K562 (cell line): ENCODE data around the gene PSMA6. TPM values are rescaled to one million over a fixed set of nuclear protein-coding genes. Genes with fewer than 3 reads are reported as not detected.

Experiments used
- ATAC-seq: fragments of 200-7000 bp; cut with Tn5 transposase; 3 replicates; pipeline ENCODE4 v1.9.1; 2020; ENCODE audit warnings: moderate library complexity
- BruUV-seq: library from RNA; stranded (reverse); fragments of 400-500 nt; replicated peaks from 2 replicates; lab custom pipeline; 2021; lab: Mats Ljungman, UMichigan
- CTCF ChIA-PET: fragments of 300-600 bp; formaldehyde crosslinking; extraction: SDS; loops from one replicate; lab custom pipeline; 2021; ENCODE audit warnings: low intra/inter-chr PET ratio; lab: Yijun Ruan, JAX
- POLR2A ChIA-PET: fragments of 300-600, 350-650 bp; sonication (Branson Sonifier 250); formaldehyde crosslinking; extraction: SDS; loops from one replicate; lab custom pipeline; 2021; ENCODE audit warnings: antibody characterized with exemption, inconsistent platforms; lab: Yijun Ruan, JAX
- DNase-seq, 4 experiments: peaks; one replicate each; pipeline versions ENCODE4 v3.0.0 to v3.0.0-alpha.2; 2011 to 2018; ENCODE audit warnings: low spot score in 3 of 4, mixed read lengths in 3 of 4; ENCODE audit errors: extremely low read depth in 1 of 4
- FAIRE-seq: peaks from 2 replicates; lab custom pipeline; 2011; peaks lifted over from hg19 to GRCh38; lab: Jason Lieb, UNC
- H2AFZ ChIP-seq: 2 replicates; pipeline ENCODE4 v1.6.0; 2011; ENCODE audit warnings: low read depth, low read length, control low read depth, inconsistent platforms
- H3K27ac ChIP-seq: fragments of 200-600 bp; 3 replicates; pipeline ENCODE4 v1.8.0; 2011; ENCODE audit warnings: low read depth, mild to moderate bottlenecking, control low read depth, inconsistent platforms, low read length, moderate library complexity, mixed read lengths; ENCODE audit errors: extremely low read depth
- H3K27me3 ChIP-seq, 2 experiments: fragments of 300-600 bp in 1 of 2; 2 replicates in 1 of 2; 3 replicates in 1 of 2; pipeline versions ENCODE4 v1.6.0 to v1.8.0; 2011; ENCODE audit warnings: inconsistent platforms in 2 of 2, low read length in 2 of 2, mild to moderate bottlenecking in 1 of 2, mixed read lengths in 1 of 2, moderate library complexity in 1 of 2; ENCODE audit not compliant: control insufficient read depth in 2 of 2, insufficient read depth in 2 of 2
- H3K36me3 ChIP-seq: fragments of 300-600 bp; 3 replicates; pipeline ENCODE4 v1.8.0; 2011; ENCODE audit warnings: mild to moderate bottlenecking, low read length, inconsistent platforms; ENCODE audit not compliant: control insufficient read depth, insufficient read depth
- H3K4me1 ChIP-seq, 2 experiments: fragments of 200-600 bp in 1 of 2; replicated peaks in 1 of 2; 2 replicates in 1 of 2; 3 replicates in 1 of 2; pipeline versions ENCODE4 v1.5.1 to v1.8.0; 2011; ENCODE audit warnings: inconsistent platforms in 2 of 2, low read length in 2 of 2, mild to moderate bottlenecking in 1 of 2, mixed read lengths in 1 of 2, moderate library complexity in 1 of 2; ENCODE audit not compliant: control insufficient read depth in 2 of 2, insufficient read depth in 2 of 2
- H3K4me2 ChIP-seq: 2 replicates; pipeline ENCODE4 v1.6.1; 2011; ENCODE audit warnings: low read length, control low read depth, inconsistent platforms, mixed read lengths; ENCODE audit not compliant: insufficient read depth
- H3K4me3 ChIP-seq: fragments of 200-600 bp; sonication (generic), shearing (Covaris generic); 2 replicates; pipeline ENCODE4 v1.5.1; 2016; ENCODE audit warnings: control low read depth, inconsistent platforms
- H3K79me2 ChIP-seq: fragments of 200-600 bp; 3 replicates; pipeline ENCODE4 v1.8.0; 2011; ENCODE audit warnings: low read length, inconsistent platforms; ENCODE audit not compliant: control insufficient read depth, insufficient read depth
- H3K9ac ChIP-seq, 2 experiments: 2 replicates each; pipeline versions ENCODE4 v1.6.0 to v1.6.1; 2011; ENCODE audit warnings: low read depth in 2 of 2, low read length in 2 of 2, control low read depth in 1 of 2, inconsistent platforms in 1 of 2, mild to moderate bottlenecking in 1 of 2, mixed read lengths in 1 of 2; ENCODE audit not compliant: insufficient read depth in 1 of 2
- H3K9me1 ChIP-seq: one replicate; pipeline ENCODE4 v1.6.0; 2011; ENCODE audit warnings: inconsistent platforms, mild to moderate bottlenecking, low read length, moderate library complexity; ENCODE audit not compliant: control insufficient read depth, insufficient read depth
- H3K9me3 ChIP-seq: replicated peaks from 2 replicates; pipeline ENCODE4 v1.5.1; 2011; ENCODE audit warnings: low read depth, low read length, inconsistent platforms; ENCODE audit not compliant: control insufficient read depth, insufficient read depth
- H4K20me1 ChIP-seq: replicated peaks from 2 replicates; pipeline ENCODE4 v1.6.1; 2011; ENCODE audit warnings: low read length, inconsistent platforms, mixed read lengths; ENCODE audit not compliant: control insufficient read depth, insufficient read depth
- FUS ChIP-seq: fragments of 200-400 bp; formaldehyde crosslinking; optimal IDR thresholded peaks from 2 replicates; pipeline ENCODE3; 2017; ENCODE audit warnings: low read depth, low read length
- MTF1 ChIP-seq: fragments of 250-450 bp; sonication (Bioruptor Pico); IDR thresholded peaks from 2 replicates; pipeline ENCODE4 v1.9.0; 2021; ENCODE audit warnings: moderate library complexity, mild to moderate bottlenecking, inconsistent platforms, borderline replicate concordance
- NCOA2 ChIP-seq, 2 experiments: fragments of 450-650 bp; IDR thresholded peaks; 2 replicates each; pipeline ENCODE4 v1.6.1; 2018; ENCODE audit warnings: mild to moderate bottlenecking in 2 of 2, moderate library complexity in 1 of 2; ENCODE audit not compliant: partially characterized antibody in 2 of 2
- PML ChIP-seq: IDR thresholded peaks from 2 replicates; pipeline ENCODE4 v1.6.1; 2012; ENCODE audit warnings: low read length, inconsistent platforms
- U2AF1 ChIP-seq: fragments of 200-400 bp; formaldehyde crosslinking; optimal IDR thresholded peaks from 2 replicates; pipeline ENCODE3; 2017; ENCODE audit warnings: mild to moderate bottlenecking, low read depth, low read length, moderate library complexity
- ZNF140 ChIP-seq: fragments of 250-450 bp; sonication (Bioruptor Pico); IDR thresholded peaks from 2 replicates; pipeline ENCODE4 v1.8.0; 2021; ENCODE audit warnings: moderate library complexity, mild to moderate bottlenecking, inconsistent platforms
- ZNF184 ChIP-seq: sonication (generic); formaldehyde crosslinking; IDR thresholded peaks from 2 replicates; pipeline ENCODE4 v1.5.0; 2020; ENCODE audit warnings: missing genetic modification reagents
- ZNF23 ChIP-seq: fragments of 250-450 bp; sonication (Bioruptor Pico); IDR thresholded peaks from 2 replicates; pipeline ENCODE4 v1.4.0; 2020; ENCODE audit warnings: mild to moderate bottlenecking
- ZNF695 ChIP-seq: fragments of 450-650 bp; formaldehyde crosslinking; IDR thresholded peaks from 2 replicates; pipeline ENCODE4 v1.4.0; 2020; ENCODE audit warnings: mild to moderate bottlenecking, moderate library complexity
- ZNF766 ChIP-seq: fragments of 200-800 bp; sonication (Bioruptor generic); conservative IDR thresholded peaks from 2 replicates; pipeline ENCODE4 v1.6.1; 2016; ENCODE audit warnings: missing genetic modification characterization, missing compliant biosample characterization
- WGBS: fragments of 100-300 bp; shearing (Covaris generic); methylation state at CpG from one replicate; pipeline ENCODE4 v1.1.6; 2016; ENCODE audit warnings: low coverage, mixed read lengths; ENCODE audit not compliant: insufficient coverage; ENCODE audit errors: missing lambda C conversion rate; 5-methylcytosine and 5-hydroxymethylcytosine counted together
- in situ Hi-C: fragments of 300-500 bp; cut with MboI; formaldehyde crosslinking; loops from 4 replicates; pipeline ENCODE4 v1.15.0; 2018; ENCODE audit warnings: inconsistent platforms, mixed read lengths
- intact Hi-C: fragments of 100-400 bp; cut with micrococcal nuclease; formaldehyde crosslinking; loops from 2 replicates; pipeline ENCODE4 v1.14.2; 2022
- polyA plus RNA-seq, 8 experiments: library from polyadenylated mRNA; depleted of rRNA in 4 of 8; stranded (reverse) in 5 of 8; unstranded in 3 of 8; fragments of >200 nt; fragmentation: Nextera tagmentation in 2 of 8; fragmentation: Illumina TruSeq in 1 of 8; extraction: Ambion mirVana in 2 of 8; extraction: Trizol in 1 of 8; gene quantifications; 2 replicates each; pipeline versions ENCODE4 v1.2.1 to v1.2.3, GENCODE V29; 2011 to 2014; ENCODE audit warnings: inconsistent platforms in 1 of 8, missing spikeins in 1 of 8
- total RNA-seq, 7 experiments: library from RNA; depleted of rRNA in 6 of 7; stranded (reverse); fragments of >200 nt in 6 of 7; fragmentation: Illumina TruSeq in 2 of 7; extraction: Trizol in 2 of 7; gene quantifications; 2 replicates each; pipeline versions ENCODE4 v1.2.1 to v1.2.3, GENCODE V29; 2011 to 2021; ENCODE audit warnings: low replicate concordance in 1 of 7
- TF ChIP-seq, protein P1 (sequence below): fragments of 250-450 bp; sonication (Bioruptor Pico); IDR thresholded peaks from 2 replicates; pipeline ENCODE4 v1.5.0; 2022; ENCODE audit warnings: mild to moderate bottlenecking

The PSMA6 gene
- total and polyA plus RNA-seq, 9 of the 15 experiments (the other 6 are each of a cell fraction or from before 2014, with no cell fraction given): 210 to 952 (median 288) TPM

DNA sequence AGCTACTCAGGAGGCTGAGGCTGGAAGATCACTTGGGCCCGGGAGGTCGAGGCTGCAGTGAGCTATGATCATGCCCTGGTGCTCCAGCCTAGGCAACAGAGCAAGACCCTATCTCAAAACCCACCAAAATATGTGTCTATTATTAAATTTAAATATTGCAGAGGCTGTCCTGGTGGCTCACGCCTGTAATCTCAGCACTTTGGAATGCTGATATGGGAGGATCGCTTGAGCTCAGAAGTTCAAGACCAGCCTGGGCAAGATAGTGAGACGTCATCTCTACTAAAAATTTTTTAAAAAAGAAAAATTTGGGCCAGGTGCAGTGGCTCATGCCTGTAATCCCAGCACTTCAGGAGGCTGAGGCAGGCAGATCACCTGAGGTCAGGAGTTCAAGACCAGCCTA is 13.9 kb downstream of the PSMA6 start:
- Histone ChIP-seq H3K4me1 (no peaks in the 10 kb centered on the region; a peak in 1 of 5 replicates), H2AFZ (no peak overlapping the region), H3K9ac (no peak overlapping the region), H4K20me1 (no peaks in the 10 kb centered on the region), H3K4me2 (no peak overlapping the region), H3K9me1 (no peaks in the 10 kb centered on the region), H3K27ac (no peak overlapping the region), H3K27me3 (no peaks in the 10 kb centered on the region), H3K4me3 (no peak overlapping the region), H3K79me2 (peaks cover 68% of the 10 kb centered on the region), H3K36me3 (peaks cover 62% of the 10 kb centered on the region; the same call in 1 of the 3 replicates), H3K9me3 (no peaks in the 10 kb centered on the region)
- TF ChIP-seq ZNF184 (CRISPR knock-in tag) (no peak), ZNF140 (CRISPR knock-in tag) (no peak), ZNF766 (no peak), U2AF1 (no peak), MTF1 (CRISPR knock-in tag) (no peak), FUS (no peak), PML (no peak), NCOA2 (IDR thresholded peaks at IDR 0.05; ENCODE audit: partially characterized antibody in 2 of 2) (no peak), ZNF695 (CRISPR knock-in tag) (no peak), ZNF23 (CRISPR knock-in tag) (no peak)
- TF ChIP-seq, protein P1, sequence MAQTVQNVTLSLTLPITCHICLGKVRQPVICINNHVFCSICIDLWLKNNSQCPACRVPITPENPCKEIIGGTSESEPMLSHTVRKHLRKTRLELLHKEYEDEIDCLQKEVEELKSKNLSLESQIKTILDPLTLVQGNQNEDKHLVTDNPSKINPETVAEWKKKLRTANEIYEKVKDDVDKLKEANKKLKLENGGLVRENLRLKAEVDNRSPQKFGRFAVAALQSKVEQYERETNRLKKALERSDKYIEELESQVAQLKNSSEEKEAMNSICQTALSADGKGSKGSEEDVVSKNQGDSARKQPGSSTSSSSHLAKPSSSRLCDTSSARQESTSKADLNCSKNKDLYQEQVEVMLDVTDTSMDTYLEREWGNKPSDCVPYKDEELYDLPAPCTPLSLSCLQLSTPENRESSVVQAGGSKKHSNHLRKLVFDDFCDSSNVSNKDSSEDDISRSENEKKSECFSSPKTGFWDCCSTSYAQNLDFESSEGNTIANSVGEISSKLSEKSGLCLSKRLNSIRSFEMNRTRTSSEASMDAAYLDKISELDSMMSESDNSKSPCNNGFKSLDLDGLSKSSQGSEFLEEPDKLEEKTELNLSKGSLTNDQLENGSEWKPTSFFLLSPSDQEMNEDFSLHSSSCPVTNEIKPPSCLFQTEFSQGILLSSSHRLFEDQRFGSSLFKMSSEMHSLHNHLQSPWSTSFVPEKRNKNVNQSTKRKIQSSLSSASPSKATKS (CRISPR knock-in tag): no peak
- CTCF ChIA-PET: no interaction called here
- DNase-seq: no peak
- FAIRE-seq: no peak
- intact Hi-C loops: no loop called here
- BruUV-seq: no TSS peak
- 81% methylated on average over 3 of the region's 5 CpGs for WGBS
- ATAC-seq: no peak
- in situ Hi-C loops: no loop called here
- POLR2A ChIA-PET: interaction anchor here (0.6 to 2.7 kb wide), 2 partner anchors 14 to 60 kb away, joined by 3 to 10 read pairs; partner anchors contain the start of gene PSMA6
